Sigmoid colon (tissue), 7 donors: ENCODE measurements around the gene SEPTIN8. TPM values are rescaled to one million over a fixed set of nuclear protein-coding genes. Genes with fewer than 3 reads are reported as not detected.

Experiments
- DNase-seq: peaks from one replicate; pipeline ENCODE4 v3.0.0-alpha.2; 2019
- H3K27ac ChIP-seq, 4 donors: fragments of 200-600 bp; sonication (generic); one replicate each; pipeline ENCODE4 v1.5.1; 2016 to 2019; ENCODE audit warnings: mild to moderate bottlenecking in 1 of 4
- H3K27me3 ChIP-seq, 3 donors: fragments of 200-600 bp; sonication (generic); one replicate each; pipeline ENCODE4 v1.5.1; 2019; ENCODE audit warnings: mild to moderate bottlenecking in 1 of 3
- H3K36me3 ChIP-seq, 4 donors: fragments of 200-600 bp; sonication (generic); one replicate each; pipeline ENCODE4 v1.5.1; 2016 to 2019
- H3K4me1 ChIP-seq, 4 donors: fragments of 200-600 bp; sonication (generic); one replicate each; pipeline ENCODE4 v1.5.1; 2017 to 2019
- H3K4me3 ChIP-seq, 4 donors: fragments of 200-600 bp; sonication (generic); one replicate each; pipeline ENCODE4 v1.5.1; 2017 to 2019; ENCODE audit warnings: mild to moderate bottlenecking in 2 of 4, moderate library complexity in 1 of 4
- H3K9me3 ChIP-seq, 4 donors: fragments of 200-600 bp in 3 of 4; sonication (generic) in 3 of 4; one replicate each; pipeline versions ENCODE4 v1.5.1 to v1.6.1; 2013 to 2019
- EP300 ChIP-seq, 4 donors: sonication (generic); formaldehyde crosslinking; IDR thresholded peaks; one replicate each; pipeline ENCODE4 v1.6.1; 2017; ENCODE audit warnings: antibody characterized with exemption in 4 of 4
- POLR2A ChIP-seq, 2 donors: fragments of 450-650 bp; IDR thresholded peaks; one replicate each; pipeline ENCODE4 v1.6.1; 2016; ENCODE audit warnings: antibody characterized with exemption in 2 of 2, mild to moderate bottlenecking in 2 of 2, moderate library complexity in 2 of 2
- POLR2AphosphoS5 ChIP-seq, 4 donors: sonication (generic); formaldehyde crosslinking; IDR thresholded peaks; one replicate each; pipeline ENCODE4 v1.6.1; 2017; ENCODE audit warnings: antibody characterized with exemption in 4 of 4
- WGBS, 2 donors: extraction: QIAGEN DNeasy Blood & Tissue Kit; methylation state at CpG; one replicate each; pipeline ENCODE4 v1.1.7; 2013; 5-methylcytosine and 5-hydroxymethylcytosine counted together
- intact Hi-C: fragments of 100-400 bp; cut with DNase I; formaldehyde crosslinking; loops from one replicate; pipeline ENCODE4 v1.15.1; 2023
- polyA plus RNA-seq, 3 donors: library from polyadenylated mRNA; stranded (reverse); fragments of 200-250 nt; gene quantifications; one replicate each; pipeline ENCODE4 v1.2.3, GENCODE V29; 2013
- total RNA-seq, 4 donors: library from RNA; depleted of rRNA; stranded (reverse); fragments of >200 nt; gene quantifications; one replicate each; pipeline ENCODE4 v1.1.0, GENCODE V29; 2016
- TF ChIP-seq, protein P1 (sequence below), 4 experiments: fragments of 450-650 bp in 3 of 4; fragments of 200-600 bp in 1 of 4; IDR thresholded peaks; one replicate each; pipeline ENCODE4 v1.5.1; 2016 to 2019; ENCODE audit warnings: antibody characterized with exemption in 4 of 4, mild to moderate bottlenecking in 3 of 4, moderate library complexity in 2 of 4
- donor health status: healthy with polysubstance abuse.
- donor health status: Bipolar disorder and iron deficiency.
- donor health status: healthy.

SEPTIN8 gene
- total and polyA plus RNA-seq, 7 donors, result 19.2 to 38.0 (median 30.7) TPM

DNA sequence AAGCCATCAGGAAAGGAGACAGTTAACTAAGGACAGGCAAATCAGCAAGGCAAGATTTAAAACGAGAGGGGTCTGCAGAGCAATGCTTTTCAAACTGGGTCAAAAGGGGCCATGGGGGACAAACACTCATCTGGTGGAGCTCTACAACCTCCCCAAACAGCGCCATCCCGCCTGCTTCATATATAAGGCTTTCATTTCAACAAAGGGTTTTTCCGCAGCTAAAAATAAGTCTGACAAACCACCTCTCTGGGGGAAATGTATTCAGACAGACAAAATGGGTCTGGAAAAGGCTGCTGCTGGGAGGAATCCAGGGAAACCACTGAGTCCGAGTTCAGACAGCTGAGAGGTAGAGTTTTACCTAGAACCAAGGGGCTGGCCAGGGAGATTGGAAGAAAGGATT is 8.3 kb upstream of the SEPTIN8 start:
- no peak overlapping the region for H3K4me3 ChIP-seq
- H3K9me3 ChIP-seq, result no peaks in the 10 kb centered on the region
- no peak overlapping the region for H3K27ac ChIP-seq
- DNase-seq, result no peak
- no peaks in the 10 kb centered on the region for H3K4me1 ChIP-seq
- TF ChIP-seq EP300 (IDR thresholded peaks at IDR 0.05) (no peak), POLR2A (IDR thresholded peaks at IDR 0.05) (no peak), POLR2AphosphoS5 (IDR thresholded peaks at IDR 0.05) (no peak)
- TF ChIP-seq, protein P1, sequence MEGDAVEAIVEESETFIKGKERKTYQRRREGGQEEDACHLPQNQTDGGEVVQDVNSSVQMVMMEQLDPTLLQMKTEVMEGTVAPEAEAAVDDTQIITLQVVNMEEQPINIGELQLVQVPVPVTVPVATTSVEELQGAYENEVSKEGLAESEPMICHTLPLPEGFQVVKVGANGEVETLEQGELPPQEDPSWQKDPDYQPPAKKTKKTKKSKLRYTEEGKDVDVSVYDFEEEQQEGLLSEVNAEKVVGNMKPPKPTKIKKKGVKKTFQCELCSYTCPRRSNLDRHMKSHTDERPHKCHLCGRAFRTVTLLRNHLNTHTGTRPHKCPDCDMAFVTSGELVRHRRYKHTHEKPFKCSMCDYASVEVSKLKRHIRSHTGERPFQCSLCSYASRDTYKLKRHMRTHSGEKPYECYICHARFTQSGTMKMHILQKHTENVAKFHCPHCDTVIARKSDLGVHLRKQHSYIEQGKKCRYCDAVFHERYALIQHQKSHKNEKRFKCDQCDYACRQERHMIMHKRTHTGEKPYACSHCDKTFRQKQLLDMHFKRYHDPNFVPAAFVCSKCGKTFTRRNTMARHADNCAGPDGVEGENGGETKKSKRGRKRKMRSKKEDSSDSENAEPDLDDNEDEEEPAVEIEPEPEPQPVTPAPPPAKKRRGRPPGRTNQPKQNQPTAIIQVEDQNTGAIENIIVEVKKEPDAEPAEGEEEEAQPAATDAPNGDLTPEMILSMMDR (IDR thresholded peaks at IDR 0.05), result no peak
- H3K36me3 ChIP-seq, result no peaks in the 10 kb centered on the region
- intact Hi-C loops, result no loop called here
- no peaks in the 10 kb centered on the region for H3K27me3 ChIP-seq
- WGBS, 2 donors, result 75 to 82% methylated on average over 5 of the region's 5 CpGs

DNA sequence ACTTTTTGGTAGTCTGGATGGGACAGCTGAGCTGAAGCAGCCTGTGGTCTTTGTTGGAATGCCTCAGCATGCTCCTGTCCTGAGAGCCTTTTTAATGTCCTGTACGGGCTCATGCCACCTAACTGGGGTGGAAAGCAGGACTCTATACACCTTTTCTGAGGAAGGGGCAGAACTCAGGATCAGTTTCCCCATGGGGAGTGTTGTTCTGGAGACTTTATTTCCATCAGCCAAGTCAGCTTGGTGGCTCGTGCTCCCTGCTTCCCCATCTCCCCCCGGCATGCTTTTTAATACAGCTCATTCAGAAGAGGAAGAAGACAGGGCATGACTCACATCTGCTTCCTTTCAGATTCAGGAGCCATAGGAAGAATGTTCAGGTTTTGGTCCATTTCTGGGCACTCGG is 5.1 kb upstream of the SEPTIN8 start:
- DNase-seq, result peak; percentile 57
- TF ChIP-seq POLR2AphosphoS5 (IDR thresholded peaks at IDR 0.05) (no peak), POLR2A (IDR thresholded peaks at IDR 0.05) (no peak), EP300 (IDR thresholded peaks at IDR 0.05) (no peak)
- TF ChIP-seq, protein P1 (IDR thresholded peaks at IDR 0.05), result no peak
- Histone ChIP-seq H3K4me3 (no peak overlapping the region), H3K27me3 (no peaks in the 10 kb centered on the region), H3K36me3 (no peaks in the 10 kb centered on the region), H3K27ac (no peak overlapping the region), H3K4me1 (peaks cover 0 to 13% (median 9%) of the 10 kb centered on the region in 4 donors), H3K9me3 (no peaks in the 10 kb centered on the region)
- intact Hi-C loops, result no loop called here
- WGBS, 2 donors, result 53 to 85% methylated on average over 4 of the region's 4 CpGs

DNA sequence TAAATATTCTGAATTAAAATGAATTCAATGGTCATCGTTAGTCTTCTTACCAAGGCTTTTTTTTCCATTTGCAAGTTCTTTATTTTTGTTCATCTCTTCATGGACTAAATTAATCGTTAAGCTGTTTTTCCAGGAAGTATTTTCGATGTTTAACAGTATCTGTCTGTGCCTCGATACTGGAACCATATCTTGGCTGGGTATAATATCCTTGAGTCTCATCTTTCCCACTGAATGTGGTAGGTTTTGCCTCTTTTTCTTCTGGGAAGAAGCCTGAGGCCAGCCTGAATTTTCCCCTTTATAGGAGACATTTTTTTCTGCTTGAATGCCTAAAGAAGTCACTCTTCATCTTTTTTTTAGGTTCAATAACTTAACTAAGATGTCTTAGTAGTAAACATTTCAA is 4.0 kb upstream of the SEPTIN8 start:
- no peak overlapping the region for H3K27ac ChIP-seq
- intact Hi-C loops, result no loop called here
- H3K9me3 ChIP-seq, result no peaks in the 10 kb centered on the region
- no peak for DNase-seq
- no peak overlapping the region for H3K4me3 ChIP-seq
- WGBS, 2 donors, result 79 to 91% methylated on average over 4 of the region's 4 CpGs
- H3K27me3 ChIP-seq, result no peaks in the 10 kb centered on the region
- TF ChIP-seq, protein P1 (IDR thresholded peaks at IDR 0.05), result no peak
- TF ChIP-seq EP300 (IDR thresholded peaks at IDR 0.05) (no peak), POLR2A (IDR thresholded peaks at IDR 0.05) (no peak), POLR2AphosphoS5 (IDR thresholded peaks at IDR 0.05) (no peak)
- H3K36me3 ChIP-seq, result no peaks in the 10 kb centered on the region
- peaks cover 0 to 18% (median 13%) of the 10 kb centered on the region in 4 donors for H3K4me1 ChIP-seq

DNA sequence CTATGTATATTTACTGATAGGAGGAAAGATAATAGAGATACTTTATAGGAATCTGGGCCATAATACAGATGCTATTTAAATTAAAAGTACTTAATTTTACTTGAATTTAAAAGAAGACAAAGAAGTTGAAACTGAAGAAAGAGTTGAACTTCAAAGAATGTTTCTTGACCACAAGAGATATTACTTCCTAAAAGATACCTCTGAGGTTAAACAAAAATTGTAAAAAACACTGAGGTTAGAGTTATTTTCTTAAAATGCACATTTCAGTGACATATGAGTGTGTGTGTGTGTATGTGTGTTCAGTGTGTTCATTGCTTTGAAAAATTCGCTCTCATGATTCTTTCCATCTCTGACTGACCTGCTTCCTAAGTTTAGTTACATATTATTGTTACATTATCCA is 3.5 kb upstream of the SEPTIN8 start:
- H3K9me3 ChIP-seq, result no peaks in the 10 kb centered on the region
- no peak overlapping the region for H3K4me3 ChIP-seq
- H3K4me1 ChIP-seq, result peaks cover 0 to 23% (median 18%) of the 10 kb centered on the region in 4 donors
- no peak overlapping the region for H3K27ac ChIP-seq
- no peaks in the 10 kb centered on the region for H3K36me3 ChIP-seq
- intact Hi-C loops, result no loop called here
- DNase-seq, result no peak
- H3K27me3 ChIP-seq, result no peaks in the 10 kb centered on the region
- no peak for TF ChIP-seq POLR2A (IDR thresholded peaks at IDR 0.05)
- TF ChIP-seq POLR2AphosphoS5 (IDR thresholded peaks at IDR 0.05), result no peak
- TF ChIP-seq, protein P1 (IDR thresholded peaks at IDR 0.05), result no peak
- no peak for TF ChIP-seq EP300 (IDR thresholded peaks at IDR 0.05)
- 78 to 91% methylated on average over 1 of the region's 1 CpG for WGBS, 2 donors

DNA sequence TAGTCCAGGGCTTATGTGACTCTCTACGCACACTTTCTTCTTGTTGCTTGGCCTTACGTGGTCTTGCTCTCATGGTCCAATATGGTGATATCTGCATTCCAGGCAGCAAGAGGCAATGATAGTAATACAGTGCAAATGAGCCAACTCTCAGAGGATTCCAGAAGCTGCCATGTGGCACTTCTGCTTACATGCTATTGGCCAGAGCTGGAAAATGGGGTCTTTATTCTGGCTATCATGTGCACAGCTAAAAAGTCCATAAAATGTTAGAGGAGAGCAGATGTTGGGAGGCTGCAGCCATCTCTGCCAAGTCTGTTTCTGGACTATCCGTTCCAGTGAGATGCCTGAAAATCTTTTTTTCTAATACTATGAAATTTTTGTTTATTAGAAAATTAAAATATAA is 2.9 kb upstream of the SEPTIN8 start:
- peaks cover 0 to 29% (median 24%) of the 10 kb centered on the region in 4 donors for H3K4me1 ChIP-seq
- TF ChIP-seq, protein P1 (IDR thresholded peaks at IDR 0.05), result no peak
- TF ChIP-seq POLR2A (IDR thresholded peaks at IDR 0.05) (no peak), EP300 (IDR thresholded peaks at IDR 0.05) (no peak), POLR2AphosphoS5 (IDR thresholded peaks at IDR 0.05) (no peak)
- intact Hi-C loops, result loop anchor here (5.0 kb wide), 2 partner anchors 42 to 283 kb away; no protein-coding TSS in a partner anchor
- 90 to 94% methylated on average over 3 of the region's 3 CpGs for WGBS, 2 donors
- H3K4me3 ChIP-seq, result no peak overlapping the region
- H3K27ac ChIP-seq, result no peak overlapping the region
- H3K36me3 ChIP-seq, result no peaks in the 10 kb centered on the region
- no peaks in the 10 kb centered on the region for H3K9me3 ChIP-seq
- no peaks in the 10 kb centered on the region for H3K27me3 ChIP-seq
- no peak for DNase-seq
